ENCODE measurements around the gene USP32.
A peak's percentile ranks its signal among the peaks of the same experiment; 100 is the strongest.

Gene USP32

GRCh38 chr17:60147553-60148223 is 244.2 kb downstream of the USP32 start:
- no peak for DNase-seq

- DNase-seq = no peak
Observed at GRCh38 chr17:60146206-60146605, 245.7 kb downstream of the USP32 start.

GRCh38 chr17:60145006-60145935 is 246.7 kb downstream of the USP32 start:
- DNase-seq = no peak

- DNase-seq = peak; percentile 77
Observed at GRCh38 chr17:60142872-60143499, 248.9 kb downstream of the USP32 start.

- DNase-seq = no peak
Observed at GRCh38 chr17:60141111-60142018, 250.6 kb downstream of the USP32 start.

GRCh38 chr17:60139438-60140285 is 252.3 kb downstream of the USP32 start:
- DNase-seq = peak; percentile 75

GRCh38 chr17:60138769-60139437 is 253.0 kb downstream of the USP32 start:
- no peak for DNase-seq

GRCh38 chr17:60137731-60138130 is 254.2 kb downstream of the USP32 start:
- DNase-seq = no peak

GRCh38 chr17:60135951-60136666 is 255.8 kb downstream of the USP32 start:
- no peak for DNase-seq

GRCh38 chr17:60135151-60135950 is 256.6 kb downstream of the USP32 start:
- peak; percentile 77 for DNase-seq

GRCh38 chr17:60134396-60135150 is 257.4 kb downstream of the USP32 start:
- DNase-seq = peak; percentile 13

GRCh38 chr17:60130466-60130865 is 261.5 kb downstream of the USP32 start:
- no peak for DNase-seq

- DNase-seq = no peak
Observed at GRCh38 chr17:60129164-60129563, 262.8 kb downstream of the USP32 start.

Measured in CD4-positive, alpha-beta T cell treated with Interleukin-17A for 4 hours (primary cell).